ENCODE results near the gene ZNF728. TPM values are rescaled to one million over a fixed set of nuclear protein-coding genes. Genes with fewer than 3 reads are reported as not detected.
A peak's percentile ranks its signal among the peaks of the same experiment; 100 is the strongest.
"Not testable (repeated sequence)": the region's sequence is repeated elsewhere in the genome, so short reads cannot be mapped to it uniquely, and the experiment has no call there.

Gene ZNF728
- total and polyA plus RNA-seq, 5 donors from 2014 or later, result not detected

- DNase-seq; H3K27me3 ChIP-seq (ENCODE audit: control insufficient read depth, insufficient read depth, low read length); H3K4me1 ChIP-seq (ENCODE audit: control insufficient read depth, insufficient read depth, low read length, poor library complexity, severe bottlenecking); H3K36me3 Mint-ChIP-seq; H3K27ac ChIP-seq (ENCODE audit: insufficient read depth, low read length, poor library complexity, severe bottlenecking); H3K36me3 ChIP-seq (ENCODE audit: control insufficient read depth, insufficient read depth, low read length); H3K4me1 Mint-ChIP-seq; H3K27ac Mint-ChIP-seq; ATAC-seq (ENCODE audit: low read depth in 2 of 2); H3K27me3 Mint-ChIP-seq; H3K4me3 ChIP-seq (ENCODE audit: low read depth, low read length); H3K4me3 Mint-ChIP-seq: not testable (repeated sequence)
- peaks cover 45 to 52% of the 10 kb centered on the region in 2 experiments for H3K9me3 ChIP-seq (ENCODE audit: control insufficient read depth in 2 of 2, low read length in 2 of 2)
- peaks cover 4 to 60% (median 23%) of the 10 kb centered on the region in 7 donors for H3K9me3 Mint-ChIP-seq
Observed at GRCh38 chr19:22975546-22976136, 27.3 kb downstream of the ZNF728 start.

GRCh38 chr19:22945560-22945959, 57.4 kb downstream of the ZNF728 start:
- H3K36me3 Mint-ChIP-seq, result no peaks in the 10 kb centered on the region
- Histone ChIP-seq H3K4me3 (ENCODE audit: low read depth, low read length) (no peak overlapping the region), H3K9me3 (ENCODE audit: control insufficient read depth in 2 of 2, low read length in 2 of 2) (peaks cover 33 to 57% of the 10 kb centered on the region in 2 experiments), H3K4me1 (ENCODE audit: control insufficient read depth, insufficient read depth, low read length, poor library complexity, severe bottlenecking) (no peaks in the 10 kb centered on the region), H3K27ac (ENCODE audit: insufficient read depth, low read length, poor library complexity, severe bottlenecking) (no peak overlapping the region), H3K36me3 (ENCODE audit: control insufficient read depth, insufficient read depth, low read length) (no peaks in the 10 kb centered on the region), H3K27me3 (ENCODE audit: control insufficient read depth, insufficient read depth, low read length) (no peaks in the 10 kb centered on the region)
- H3K4me1 Mint-ChIP-seq, result no peaks in the 10 kb centered on the region
- H3K27me3 Mint-ChIP-seq, result no peaks in the 10 kb centered on the region
- H3K27ac Mint-ChIP-seq, result no peak overlapping the region
- no peak overlapping the region for H3K4me3 Mint-ChIP-seq
- DNase-seq, result peak in 1 of 3 donors; percentile 35
- ATAC-seq (ENCODE audit: low read depth in 2 of 2), result no peak
- H3K9me3 Mint-ChIP-seq, result peaks cover 6 to 49% (median 18%) of the 10 kb centered on the region in 7 donors

- no peaks in the 10 kb centered on the region for H3K4me1 ChIP-seq (ENCODE audit: control insufficient read depth, insufficient read depth, low read length, poor library complexity, severe bottlenecking)
- DNase-seq (no peak), ATAC-seq (ENCODE audit: low read depth in 2 of 2) (no peak)
- Mint-ChIP-seq H3K27ac (no peak overlapping the region), H3K27me3 (no peaks in the 10 kb centered on the region), H3K4me3 (no peak overlapping the region), H3K4me1 (no peaks in the 10 kb centered on the region), H3K36me3 (no peaks in the 10 kb centered on the region), H3K9me3 (peaks cover 0 to 36% (median 13%) of the 10 kb centered on the region in 7 donors)
- H3K4me3 ChIP-seq (ENCODE audit: low read depth, low read length), result no peak overlapping the region
- H3K36me3 ChIP-seq (ENCODE audit: control insufficient read depth, insufficient read depth, low read length), result no peaks in the 10 kb centered on the region
- H3K9me3 ChIP-seq (ENCODE audit: control insufficient read depth in 2 of 2, low read length in 2 of 2), result peaks cover 11 to 23% of the 10 kb centered on the region in 2 experiments
- no peaks in the 10 kb centered on the region for H3K27me3 ChIP-seq (ENCODE audit: control insufficient read depth, insufficient read depth, low read length)
- no peak overlapping the region for H3K27ac ChIP-seq (ENCODE audit: insufficient read depth, low read length, poor library complexity, severe bottlenecking)
Observed at GRCh38 chr19:22935151-22935550, 67.8 kb downstream of the ZNF728 start.

DNA sequence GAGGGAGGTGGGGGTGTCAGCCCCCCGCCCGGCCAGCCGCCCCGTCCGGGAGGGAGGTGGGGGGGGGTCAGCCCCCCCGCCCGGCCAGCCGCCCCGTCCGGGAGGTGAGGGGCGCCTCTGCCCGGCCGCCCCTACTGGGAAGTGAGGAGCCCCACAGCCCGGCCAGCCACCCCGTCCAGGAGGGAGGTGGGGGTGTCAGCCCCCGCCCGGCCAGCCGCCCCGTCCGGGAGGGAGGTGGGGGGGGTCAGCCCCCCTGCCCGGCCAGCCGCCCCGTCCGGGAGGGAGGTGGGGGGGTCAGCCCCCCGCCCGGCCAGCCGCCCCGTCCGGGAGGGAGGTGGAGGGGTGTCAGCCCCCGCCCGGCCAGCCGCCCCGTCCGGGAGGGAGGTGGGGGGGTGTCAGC, 75.4 kb downstream of the ZNF728 start:
- peaks cover 10 to 19% of the 10 kb centered on the region in 2 experiments for H3K9me3 ChIP-seq (ENCODE audit: control insufficient read depth in 2 of 2, low read length in 2 of 2)
- ATAC-seq (ENCODE audit: low read depth in 2 of 2); H3K4me3 ChIP-seq (ENCODE audit: low read depth, low read length); H3K4me3 Mint-ChIP-seq; H3K36me3 Mint-ChIP-seq; H3K27me3 Mint-ChIP-seq; H3K27me3 ChIP-seq (ENCODE audit: control insufficient read depth, insufficient read depth, low read length); H3K27ac Mint-ChIP-seq; H3K4me1 ChIP-seq (ENCODE audit: control insufficient read depth, insufficient read depth, low read length, poor library complexity, severe bottlenecking); H3K4me1 Mint-ChIP-seq; H3K36me3 ChIP-seq (ENCODE audit: control insufficient read depth, insufficient read depth, low read length); H3K27ac ChIP-seq (ENCODE audit: insufficient read depth, low read length, poor library complexity, severe bottlenecking); DNase-seq: not testable (repeated sequence)
- peaks cover 4 to 20% (median 12%) of the 10 kb centered on the region in 7 donors for H3K9me3 Mint-ChIP-seq

- H3K4me1 ChIP-seq (ENCODE audit: control insufficient read depth, insufficient read depth, low read length, poor library complexity, severe bottlenecking); H3K27me3 ChIP-seq (ENCODE audit: control insufficient read depth, insufficient read depth, low read length); H3K27ac ChIP-seq (ENCODE audit: insufficient read depth, low read length, poor library complexity, severe bottlenecking); DNase-seq; H3K27me3 Mint-ChIP-seq; H3K36me3 ChIP-seq (ENCODE audit: control insufficient read depth, insufficient read depth, low read length); H3K36me3 Mint-ChIP-seq; H3K4me3 ChIP-seq (ENCODE audit: low read depth, low read length); H3K4me3 Mint-ChIP-seq; ATAC-seq (ENCODE audit: low read depth in 2 of 2); H3K4me1 Mint-ChIP-seq; H3K27ac Mint-ChIP-seq: not testable (repeated sequence)
- H3K9me3 ChIP-seq (ENCODE audit: control insufficient read depth in 2 of 2, low read length in 2 of 2), result peaks cover 10 to 28% of the 10 kb centered on the region in 2 experiments
- peaks cover 4 to 26% (median 17%) of the 10 kb centered on the region in 7 donors for H3K9me3 Mint-ChIP-seq
Observed at GRCh38 chr19:22925181-22925580, 77.8 kb downstream of the ZNF728 start.

Other genes starting within 250 kb of the ZNF728 start
- gene ZNF99, start 219.0 kb downstream of the ZNF728 start, total RNA-seq, result not detected
- gene ZNF99, start 219.0 kb downstream of the ZNF728 start, polyA plus RNA-seq, result not detected
- gene ZNF723, start 170.9 kb downstream of the ZNF728 start, total RNA-seq, result not detected
- gene ZNF723, start 170.9 kb downstream of the ZNF728 start, polyA plus RNA-seq, result not detected
- gene ZNF730, start 113.8 kb upstream of the ZNF728 start, total RNA-seq, result 0.52 TPM
- gene ZNF730, start 113.8 kb upstream of the ZNF728 start, polyA plus RNA-seq, result under 1 TPM in 2 of 4 donors, not detected in 2; 0.17 TPM
- gene ZNF724, start 247.2 kb upstream of the ZNF728 start, total RNA-seq, result 3.7 TPM
- gene ZNF724, start 247.2 kb upstream of the ZNF728 start, polyA plus RNA-seq, result 1 to 10 TPM; 1.8 to 2.4 (median 1.9) TPM